K562 (cell line): ENCODE results near the gene ING2. TPM values are rescaled to one million over a fixed set of nuclear protein-coding genes. Genes with fewer than 3 reads are reported as not detected.

Source experiments
- CBFA2T2 ChIP-seq: fragments of 450-650 bp; conservative IDR thresholded peaks from 2 replicates; pipeline ENCODE4 v1.6.1; 2017; ENCODE audit warnings: mild to moderate bottlenecking
- DNMT1 ChIP-seq: fragments of 450-650 bp; IDR thresholded peaks from 2 replicates; pipeline ENCODE4 v1.6.1; 2016; ENCODE audit warnings: antibody characterized with exemption, mild to moderate bottlenecking
- HCFC1 ChIP-seq: IDR thresholded peaks from 2 replicates; pipeline ENCODE4 v1.6.1; 2012; ENCODE audit warnings: low read depth, low read length, improper control_type of control experiment
- HNRNPLL ChIP-seq: fragments of 200-400 bp; formaldehyde crosslinking; IDR thresholded peaks from 2 replicates; pipeline ENCODE4 v1.6.1; 2017; ENCODE audit warnings: low read length, low read depth, mild to moderate bottlenecking; ENCODE audit not compliant: poor library complexity, severe bottlenecking
- MAFG ChIP-seq: fragments of 450-650 bp; conservative IDR thresholded peaks from 2 replicates; pipeline ENCODE4 v1.6.1; 2016; ENCODE audit warnings: missing genetic modification characterization, missing compliant biosample characterization
- POU5F1 ChIP-seq: fragments of 150-350 bp; IDR thresholded peaks from 2 replicates; pipeline ENCODE4 v1.6.1; 2014; ENCODE audit warnings: borderline replicate concordance, low read length, low read depth, mild to moderate bottlenecking; ENCODE audit not compliant: partially characterized antibody
- PTTG1 ChIP-seq: fragments of 450-650 bp; IDR thresholded peaks from 2 replicates; pipeline ENCODE4 v1.6.1; 2016; ENCODE audit warnings: low read depth, mild to moderate bottlenecking, missing genetic modification characterization, missing compliant biosample characterization
- ZNF507 ChIP-seq: conservative IDR thresholded peaks from 2 replicates; pipeline ENCODE4 v1.6.1; 2017; ENCODE audit warnings: missing genetic modification characterization, missing compliant biosample characterization
- ZNF79 ChIP-seq: fragments of 250-450 bp; sonication (Bioruptor Pico); IDR thresholded peaks from 2 replicates; pipeline ENCODE4 v1.4.0; 2020; ENCODE audit warnings: low read depth, mild to moderate bottlenecking, moderate library complexity
- ZNF830 ChIP-seq: fragments of 250-450 bp; sonication (Bioruptor Pico); IDR thresholded peaks from 2 replicates; pipeline ENCODE4 v1.5.0; 2021; ENCODE audit warnings: mild to moderate bottlenecking
- ZSCAN32 ChIP-seq: fragments of 450-650 bp; formaldehyde crosslinking; IDR thresholded peaks from 2 replicates; pipeline ENCODE4 v1.4.0; 2020; ENCODE audit warnings: mild to moderate bottlenecking, moderate library complexity
- polyA plus RNA-seq, 8 experiments: library from polyadenylated mRNA; depleted of rRNA in 4 of 8; stranded (reverse) in 5 of 8; unstranded in 3 of 8; fragments of >200 nt; fragmentation: Nextera tagmentation in 2 of 8; fragmentation: Illumina TruSeq in 1 of 8; extraction: Ambion mirVana in 2 of 8; extraction: Trizol in 1 of 8; gene quantifications; 2 replicates each; pipeline versions ENCODE4 v1.2.1 to v1.2.3, GENCODE V29; 2011 to 2014; ENCODE audit warnings: inconsistent platforms in 1 of 8, missing spikeins in 1 of 8
- total RNA-seq, 7 experiments: library from RNA; depleted of rRNA in 6 of 7; stranded (reverse); fragments of >200 nt in 6 of 7; fragmentation: Illumina TruSeq in 2 of 7; extraction: Trizol in 2 of 7; gene quantifications; 2 replicates each; pipeline versions ENCODE4 v1.2.1 to v1.2.3, GENCODE V29; 2011 to 2021; ENCODE audit warnings: low replicate concordance in 1 of 7
- TF ChIP-seq, protein P1 (sequence below), 2 experiments: fragments of 450-650 bp; conservative IDR thresholded peaks; 2 replicates each; pipeline ENCODE4 v1.6.1; 2017; ENCODE audit warnings: mild to moderate bottlenecking in 2 of 2, moderate library complexity in 2 of 2
- TF ChIP-seq, protein P2 (sequence below): IDR thresholded peaks from 2 replicates; pipeline ENCODE4 v1.6.1; 2016; ENCODE audit warnings: missing genetic modification characterization, missing compliant biosample characterization
- TF ChIP-seq, protein P3 (sequence below): IDR thresholded peaks from 2 replicates; pipeline ENCODE4 v1.6.1; 2011; ENCODE audit warnings: borderline replicate concordance, low read depth, mild to moderate bottlenecking, moderate library complexity, low read length; ENCODE audit not compliant: insufficient read depth, poor library complexity, severe bottlenecking

Gene ING2
- total and polyA plus RNA-seq, 9 of the 15 experiments (the other 6 are each of a cell fraction or from before 2014, with no cell fraction given) = 2.9 to 21.4 (median 12.4) TPM

DNA sequence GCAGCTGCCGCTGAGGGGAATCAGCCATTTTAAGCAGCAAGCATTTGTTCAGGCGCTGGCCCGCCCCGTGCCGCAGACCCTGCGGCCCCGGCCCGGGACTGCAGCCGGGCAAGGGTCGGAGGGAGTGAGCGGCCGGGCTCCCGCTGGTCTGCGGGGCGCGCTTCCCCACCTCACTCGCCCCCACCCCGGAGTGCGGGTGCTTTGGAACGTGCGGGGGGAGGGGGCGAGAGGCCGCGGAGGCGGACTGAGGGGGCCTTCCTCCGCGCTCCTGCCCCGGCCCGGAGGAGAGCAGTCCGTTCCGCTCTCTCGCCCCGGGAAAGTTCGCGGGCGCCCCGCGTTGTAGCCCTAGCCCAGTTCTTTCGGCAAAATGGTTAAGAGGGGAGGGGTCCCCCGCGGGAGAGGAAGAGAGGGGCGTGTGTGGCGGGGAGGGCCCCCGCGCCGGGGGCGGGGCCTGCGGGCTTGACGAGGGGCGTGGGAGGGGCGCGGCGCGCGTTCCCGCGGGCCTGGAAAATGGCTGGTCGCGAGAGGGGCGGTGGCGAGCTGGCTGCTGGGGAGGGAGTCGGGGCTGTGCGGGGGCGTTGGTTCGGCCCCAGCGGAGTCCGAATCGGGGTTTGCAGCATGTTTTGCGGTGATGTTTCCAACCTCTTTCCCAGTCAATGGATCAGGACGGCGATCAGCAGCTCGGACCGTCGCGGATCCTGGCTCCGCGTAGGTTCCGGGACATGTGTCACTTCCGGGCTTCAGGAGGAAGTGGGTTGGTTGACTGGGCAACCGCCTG is 942 bp downstream of the ING2 start (continued):
- no peak for TF ChIP-seq DNMT1
- peak; percentile 58 for TF ChIP-seq HCFC1
- TF ChIP-seq, protein P1, sequence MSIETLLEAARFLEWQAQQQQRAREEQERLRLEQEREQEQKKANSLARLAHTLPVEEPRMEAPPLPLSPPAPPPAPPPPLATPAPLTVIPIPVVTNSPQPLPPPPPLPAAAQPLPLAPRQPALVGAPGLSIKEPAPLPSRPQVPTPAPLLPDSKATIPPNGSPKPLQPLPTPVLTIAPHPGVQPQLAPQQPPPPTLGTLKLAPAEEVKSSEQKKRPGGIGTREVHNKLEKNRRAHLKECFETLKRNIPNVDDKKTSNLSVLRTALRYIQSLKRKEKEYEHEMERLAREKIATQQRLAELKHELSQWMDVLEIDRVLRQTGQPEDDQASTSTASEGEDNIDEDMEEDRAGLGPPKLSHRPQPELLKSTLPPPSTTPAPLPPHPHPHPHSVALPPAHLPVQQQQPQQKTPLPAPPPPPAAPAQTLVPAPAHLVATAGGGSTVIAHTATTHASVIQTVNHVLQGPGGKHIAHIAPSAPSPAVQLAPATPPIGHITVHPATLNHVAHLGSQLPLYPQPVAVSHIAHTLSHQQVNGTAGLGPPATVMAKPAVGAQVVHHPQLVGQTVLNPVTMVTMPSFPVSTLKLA (conservative IDR thresholded peaks at IDR 0.05) = peak; percentile 80 to 93
- TF ChIP-seq HNRNPLL = no peak
- no peak for TF ChIP-seq CBFA2T2
- no peak for TF ChIP-seq PTTG1 (tag)
- no peak for TF ChIP-seq ZNF507 (tag)
- TF ChIP-seq ZSCAN32 (CRISPR knock-in tag) = no peak
- TF ChIP-seq, protein P2, sequence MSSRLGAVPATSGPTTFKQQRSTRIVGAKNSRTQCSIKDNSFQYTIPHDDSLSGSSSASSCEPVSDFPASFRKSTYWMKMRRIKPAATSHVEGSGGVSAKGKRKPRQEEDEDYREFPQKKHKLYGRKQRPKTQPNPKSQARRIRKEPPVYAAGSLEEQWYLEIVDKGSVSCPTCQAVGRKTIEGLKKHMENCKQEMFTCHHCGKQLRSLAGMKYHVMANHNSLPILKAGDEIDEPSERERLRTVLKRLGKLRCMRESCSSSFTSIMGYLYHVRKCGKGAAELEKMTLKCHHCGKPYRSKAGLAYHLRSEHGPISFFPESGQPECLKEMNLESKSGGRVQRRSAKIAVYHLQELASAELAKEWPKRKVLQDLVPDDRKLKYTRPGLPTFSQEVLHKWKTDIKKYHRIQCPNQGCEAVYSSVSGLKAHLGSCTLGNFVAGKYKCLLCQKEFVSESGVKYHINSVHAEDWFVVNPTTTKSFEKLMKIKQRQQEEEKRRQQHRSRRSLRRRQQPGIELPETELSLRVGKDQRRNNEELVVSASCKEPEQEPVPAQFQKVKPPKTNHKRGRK (tag) = no peak
- TF ChIP-seq, protein P3, sequence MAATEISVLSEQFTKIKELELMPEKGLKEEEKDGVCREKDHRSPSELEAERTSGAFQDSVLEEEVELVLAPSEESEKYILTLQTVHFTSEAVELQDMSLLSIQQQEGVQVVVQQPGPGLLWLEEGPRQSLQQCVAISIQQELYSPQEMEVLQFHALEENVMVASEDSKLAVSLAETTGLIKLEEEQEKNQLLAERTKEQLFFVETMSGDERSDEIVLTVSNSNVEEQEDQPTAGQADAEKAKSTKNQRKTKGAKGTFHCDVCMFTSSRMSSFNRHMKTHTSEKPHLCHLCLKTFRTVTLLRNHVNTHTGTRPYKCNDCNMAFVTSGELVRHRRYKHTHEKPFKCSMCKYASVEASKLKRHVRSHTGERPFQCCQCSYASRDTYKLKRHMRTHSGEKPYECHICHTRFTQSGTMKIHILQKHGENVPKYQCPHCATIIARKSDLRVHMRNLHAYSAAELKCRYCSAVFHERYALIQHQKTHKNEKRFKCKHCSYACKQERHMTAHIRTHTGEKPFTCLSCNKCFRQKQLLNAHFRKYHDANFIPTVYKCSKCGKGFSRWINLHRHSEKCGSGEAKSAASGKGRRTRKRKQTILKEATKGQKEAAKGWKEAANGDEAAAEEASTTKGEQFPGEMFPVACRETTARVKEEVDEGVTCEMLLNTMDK = no peak
- no peak for TF ChIP-seq POU5F1
- no peak for TF ChIP-seq ZNF79 (CRISPR knock-in tag)
- TF ChIP-seq MAFG (tag) = no peak
- no peak for TF ChIP-seq ZNF830 (CRISPR knock-in tag)
